Endodermal cell (in vitro differentiated cells): Measurements from ENCODE around the gene PREX1. TPM values are rescaled to one million over a fixed set of nuclear protein-coding genes. Genes with fewer than 3 reads are reported as not detected.

Source experiments
- DNase-seq: peaks from one replicate; pipeline ENCODE4 v3.0.0-alpha.2; 2017
- H3K27ac ChIP-seq: 2 replicates; pipeline ENCODE4 v1.5.1; 2013; ENCODE audit warnings: mild to moderate bottlenecking, low read depth, low read length, moderate library complexity
- H3K27me3 ChIP-seq: 2 replicates; pipeline ENCODE4 v1.6.1; 2013; ENCODE audit warnings: mild to moderate bottlenecking, low read length, moderate library complexity; ENCODE audit not compliant: insufficient read depth, control insufficient read depth, poor library complexity, severe bottlenecking
- H3K36me3 ChIP-seq: 2 replicates; pipeline ENCODE4 v1.7.0; 2013; ENCODE audit warnings: mild to moderate bottlenecking, low read length, moderate library complexity; ENCODE audit not compliant: control insufficient read depth, insufficient read depth
- H3K4me1 ChIP-seq: one replicate; pipeline ENCODE4 v1.7.0; 2013; ENCODE audit warnings: low read length; ENCODE audit not compliant: control insufficient read depth, insufficient read depth
- H3K4me3 ChIP-seq: 2 replicates; pipeline ENCODE4 v1.5.1; 2013; ENCODE audit warnings: mild to moderate bottlenecking, low read length, moderate library complexity
- H3K9ac ChIP-seq: 2 replicates; pipeline ENCODE4 v1.6.1; 2013; ENCODE audit warnings: mild to moderate bottlenecking, low read length, moderate library complexity; ENCODE audit not compliant: poor library complexity, severe bottlenecking; ENCODE audit errors: extremely low read depth
- H3K9me3 ChIP-seq: 2 replicates; pipeline ENCODE4 v1.6.1; 2013; ENCODE audit warnings: mild to moderate bottlenecking, low read length, moderate library complexity; ENCODE audit not compliant: control insufficient read depth
- H3K27ac Mint-ChIP-seq: 2 replicates; pipeline ENCODE4 v1.8.0; 2020; ENCODE audit warnings: mixed read lengths
- H3K27me3 Mint-ChIP-seq: 2 replicates; pipeline ENCODE4 v1.8.0; 2021; ENCODE audit warnings: mild to moderate bottlenecking, mixed read lengths; ENCODE audit not compliant: insufficient read depth
- H3K36me3 Mint-ChIP-seq: 2 replicates; pipeline ENCODE4 v1.8.0; 2020; ENCODE audit warnings: low read depth, mixed read lengths
- H3K4me1 Mint-ChIP-seq: 2 replicates; pipeline ENCODE4 v1.8.0; 2020; ENCODE audit warnings: mixed read lengths
- H3K4me3 Mint-ChIP-seq: 2 replicates; pipeline ENCODE4 v1.8.0; 2020; ENCODE audit warnings: mild to moderate bottlenecking, moderate library complexity, mixed read lengths
- H3K9me3 Mint-ChIP-seq: 2 replicates; pipeline ENCODE4 v1.8.0; 2020; ENCODE audit warnings: mild to moderate bottlenecking, mixed read lengths
- WGBS, 2 experiments: methylation state at CpG; one replicate each; pipeline versions ENCODE4 v1.1.5 to v1.1.7; 2013; ENCODE audit warnings: missing lambda C conversion rate in 2 of 2, mixed read lengths in 1 of 2; ENCODE audit not compliant: insufficient coverage in 1 of 2, insufficient read length in 1 of 2; 5-methylcytosine and 5-hydroxymethylcytosine counted together
- total RNA-seq, 2 donors: library from RNA; stranded (reverse); fragmentation: NEBNext Ultra II Directional in 1 of 2; extraction: Animal tissue kit (Norgen Biotek cat#: 25700) in 1 of 2; gene quantifications; 2 replicates in 1 of 2; 3 replicates in 1 of 2; pipeline ENCODE4 v1.2.1, GENCODE V29; 2021
- TF ChIP-seq, protein P1 (sequence below): fragments of 200-600 bp; sonication (generic); conservative IDR thresholded peaks from 2 replicates; pipeline ENCODE4 v1.5.0; 2021; ENCODE audit warnings: antibody characterized with exemption, mild to moderate bottlenecking

PREX1 gene
- total RNA-seq, 2 donors from 2014 or later: 65.3 to 70.5 TPM

DNA sequence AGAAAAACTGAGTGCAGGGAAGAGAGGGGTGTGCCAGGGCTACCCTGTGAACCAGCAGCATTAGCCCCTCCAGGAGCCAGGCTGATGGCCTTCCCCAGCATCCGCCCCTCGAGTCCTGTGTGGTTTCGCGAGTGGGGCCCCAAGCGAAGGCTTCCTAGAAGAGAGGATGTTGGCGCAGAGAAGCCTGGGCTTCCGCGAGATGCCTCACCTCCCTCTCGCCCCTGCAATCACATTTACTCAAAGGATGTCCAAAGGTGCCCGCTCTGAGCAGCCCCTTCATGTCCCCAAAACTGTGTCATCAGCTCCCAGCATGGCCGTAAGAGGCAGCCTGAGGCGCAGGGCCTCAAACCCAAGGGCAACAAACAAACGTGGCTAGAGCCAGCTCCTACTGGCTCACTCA is 111.7 kb downstream of the PREX1 start:
- Mint-ChIP-seq H3K27ac (peak overlapping the region; percentile 49), H3K4me3 (no peak overlapping the region), H3K9me3 (no peaks in the 10 kb centered on the region), H3K4me1 (peaks cover 7% of the 10 kb centered on the region), H3K27me3 (no peaks in the 10 kb centered on the region), H3K36me3 (peaks cover 32% of the 10 kb centered on the region)
- Histone ChIP-seq H3K36me3 (peaks cover 20% of the 10 kb centered on the region), H3K27me3 (no peaks in the 10 kb centered on the region), H3K9ac (no peak overlapping the region), H3K4me1 (no peaks in the 10 kb centered on the region), H3K4me3 (no peak overlapping the region), H3K27ac (peak overlapping the region; percentile 22), H3K9me3 (no peaks in the 10 kb centered on the region)
- WGBS, 2 experiments: 65 to 93% methylated on average over 3 to 13 of the region's 13 CpGs
- TF ChIP-seq, protein P1, sequence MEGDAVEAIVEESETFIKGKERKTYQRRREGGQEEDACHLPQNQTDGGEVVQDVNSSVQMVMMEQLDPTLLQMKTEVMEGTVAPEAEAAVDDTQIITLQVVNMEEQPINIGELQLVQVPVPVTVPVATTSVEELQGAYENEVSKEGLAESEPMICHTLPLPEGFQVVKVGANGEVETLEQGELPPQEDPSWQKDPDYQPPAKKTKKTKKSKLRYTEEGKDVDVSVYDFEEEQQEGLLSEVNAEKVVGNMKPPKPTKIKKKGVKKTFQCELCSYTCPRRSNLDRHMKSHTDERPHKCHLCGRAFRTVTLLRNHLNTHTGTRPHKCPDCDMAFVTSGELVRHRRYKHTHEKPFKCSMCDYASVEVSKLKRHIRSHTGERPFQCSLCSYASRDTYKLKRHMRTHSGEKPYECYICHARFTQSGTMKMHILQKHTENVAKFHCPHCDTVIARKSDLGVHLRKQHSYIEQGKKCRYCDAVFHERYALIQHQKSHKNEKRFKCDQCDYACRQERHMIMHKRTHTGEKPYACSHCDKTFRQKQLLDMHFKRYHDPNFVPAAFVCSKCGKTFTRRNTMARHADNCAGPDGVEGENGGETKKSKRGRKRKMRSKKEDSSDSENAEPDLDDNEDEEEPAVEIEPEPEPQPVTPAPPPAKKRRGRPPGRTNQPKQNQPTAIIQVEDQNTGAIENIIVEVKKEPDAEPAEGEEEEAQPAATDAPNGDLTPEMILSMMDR: no peak
- no peak for DNase-seq

DNA sequence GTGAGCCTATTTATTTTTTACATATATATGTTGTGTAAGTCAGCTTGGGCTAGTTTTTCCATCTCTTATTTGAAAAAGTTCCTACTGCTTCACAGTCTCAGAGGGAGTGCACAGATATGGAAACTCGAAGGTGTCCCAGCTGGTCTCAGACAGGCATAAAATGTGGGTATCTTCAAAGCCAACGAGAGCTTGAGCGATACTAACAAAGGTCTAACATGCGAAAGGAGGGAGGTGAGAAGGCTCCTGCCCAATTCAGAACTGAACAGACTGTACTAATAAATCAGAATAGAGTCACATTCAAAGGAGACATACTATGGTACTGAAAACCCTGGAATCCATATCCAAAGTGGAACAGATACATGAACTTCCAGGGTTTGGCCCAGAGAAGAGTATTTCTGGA is 113.0 kb downstream of the PREX1 start:
- 92 to 93% methylated on average over 4 of the region's 4 CpGs for WGBS, 2 experiments
- DNase-seq: no peak
- H3K27ac ChIP-seq: no peak overlapping the region
- H3K4me1 Mint-ChIP-seq: peaks cover 7% of the 10 kb centered on the region
- no peaks in the 10 kb centered on the region for H3K27me3 Mint-ChIP-seq
- no peak overlapping the region for H3K9ac ChIP-seq
- H3K36me3 Mint-ChIP-seq: peaks cover 27% of the 10 kb centered on the region
- H3K27ac Mint-ChIP-seq: no peak overlapping the region
- H3K36me3 ChIP-seq: peaks cover 18% of the 10 kb centered on the region
- no peaks in the 10 kb centered on the region for H3K4me1 ChIP-seq
- no peaks in the 10 kb centered on the region for H3K9me3 Mint-ChIP-seq
- no peak overlapping the region for H3K4me3 Mint-ChIP-seq
- TF ChIP-seq, protein P1: no peak
- H3K4me3 ChIP-seq: no peak overlapping the region
- no peaks in the 10 kb centered on the region for H3K9me3 ChIP-seq
- H3K27me3 ChIP-seq: no peaks in the 10 kb centered on the region

DNA sequence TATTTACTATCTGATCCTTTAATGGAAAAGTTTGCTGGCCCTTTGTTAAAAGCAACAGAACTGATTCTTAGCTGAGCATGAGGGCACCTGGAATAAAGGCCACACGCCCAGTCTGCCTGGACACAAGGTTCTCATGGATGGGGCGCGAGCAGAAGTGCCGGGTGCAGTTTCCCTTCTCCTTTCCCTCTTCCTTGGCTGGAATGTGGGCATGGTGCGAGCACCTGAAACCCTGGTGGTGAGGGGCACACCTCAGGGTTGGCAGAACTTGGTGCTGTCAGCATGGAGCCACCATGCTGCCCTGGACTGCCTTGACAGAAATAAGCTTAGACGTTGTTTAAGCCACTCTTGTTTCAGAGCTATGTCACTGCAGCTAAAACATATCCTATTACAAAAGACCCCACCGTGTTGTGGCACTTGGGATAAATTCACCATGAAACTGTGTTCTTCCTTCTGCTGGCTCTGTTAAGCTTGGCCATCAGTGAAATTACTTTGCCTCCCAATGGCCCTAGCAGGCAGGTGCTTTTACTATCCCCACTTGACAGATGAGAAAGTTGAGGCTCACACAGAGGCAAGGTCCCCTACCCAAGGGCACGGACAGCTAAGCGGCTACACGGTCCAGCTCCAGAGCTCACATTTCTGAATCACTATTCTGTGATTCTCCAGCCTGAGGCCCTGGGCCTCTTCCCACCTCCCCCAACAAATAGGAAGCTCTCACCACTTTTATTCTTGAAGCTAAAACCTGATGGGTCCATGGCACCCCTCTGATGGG is 115.9 kb downstream of the PREX1 start:
- no peak overlapping the region for H3K9ac ChIP-seq
- no peak for DNase-seq
- no peaks in the 10 kb centered on the region for H3K27me3 Mint-ChIP-seq
- H3K9me3 Mint-ChIP-seq: no peaks in the 10 kb centered on the region
- H3K4me1 ChIP-seq: no peaks in the 10 kb centered on the region
- TF ChIP-seq, protein P1: no peak
- H3K4me1 Mint-ChIP-seq: peaks cover 4% of the 10 kb centered on the region
- H3K36me3 ChIP-seq: peaks cover 17% of the 10 kb centered on the region
- H3K27ac Mint-ChIP-seq: no peak overlapping the region
- 93% methylated on average over 7 to 10 of the region's 10 CpGs for WGBS, 2 experiments
- H3K27ac ChIP-seq: no peak overlapping the region
- H3K36me3 Mint-ChIP-seq: peaks cover 29% of the 10 kb centered on the region
- no peaks in the 10 kb centered on the region for H3K27me3 ChIP-seq
- no peaks in the 10 kb centered on the region for H3K9me3 ChIP-seq
- H3K4me3 ChIP-seq: no peak overlapping the region
- H3K4me3 Mint-ChIP-seq: no peak overlapping the region
